NCI-H1694 treated with DMSO at 0.1 percent for 48 hours (cell line): ENCODE data around the gene TKT.
A peak's percentile ranks its signal among the peaks of the same experiment; 100 is the strongest.

Experiments
- DNase-seq: peaks from one replicate; lab custom pipeline; 2025; lab: John Stamatoyannopoulos, UW

Gene TKT

GRCh38 chr3:53225651-53226050 lies 30.2 kb downstream of the TKT start:
- no peak for DNase-seq

DNA sequence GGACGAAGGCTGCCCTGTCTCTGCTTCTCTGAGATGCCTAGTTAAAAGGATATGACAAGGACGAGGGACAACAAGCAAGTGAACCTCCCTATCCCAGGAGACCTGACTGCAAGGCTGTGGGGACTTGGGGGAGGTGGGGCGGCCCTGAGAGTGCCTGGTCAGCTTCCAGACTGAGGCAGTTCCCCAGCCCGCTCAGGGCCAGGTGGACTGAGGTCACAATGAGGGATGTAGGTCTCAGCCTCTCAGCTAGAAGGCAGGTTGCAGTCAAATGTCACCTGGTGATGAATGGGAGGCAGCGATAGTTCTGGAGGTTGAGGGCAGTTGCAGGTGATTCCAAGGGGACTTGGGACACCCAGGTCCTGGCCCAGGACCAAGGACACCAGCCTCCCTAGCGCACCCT lies 30.6 kb downstream of the TKT start:
- no peak for DNase-seq

DNA sequence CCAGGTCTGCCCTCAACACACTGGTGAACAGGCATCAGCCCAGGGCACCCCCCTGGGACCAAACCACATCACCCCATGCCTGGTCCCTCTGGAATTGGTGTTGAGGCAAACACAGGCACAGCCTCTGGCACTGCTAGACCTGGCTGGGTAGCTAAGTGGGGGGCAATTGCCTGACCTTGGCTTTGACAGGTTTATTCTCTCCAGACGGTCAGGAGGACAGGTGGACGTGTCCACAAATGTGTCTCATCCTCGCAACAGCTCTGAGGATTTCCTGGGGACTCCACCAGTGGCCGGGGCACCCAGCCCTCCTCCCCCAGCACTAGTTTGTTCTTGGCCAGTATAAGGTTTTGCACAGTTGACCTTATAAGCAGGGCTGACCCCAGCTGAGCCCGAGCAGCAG lies 31.3 kb downstream of the TKT start:
- DNase-seq, result no peak

GRCh38 chr3:53224026-53224425 lies 31.8 kb downstream of the TKT start:
- no peak for DNase-seq

GRCh38 chr3:53223541-53223966 lies 32.3 kb downstream of the TKT start:
- no peak for DNase-seq

- no peak for DNase-seq
Observed at GRCh38 chr3:53223025-53223424, 32.8 kb downstream of the TKT start.

GRCh38 chr3:53222183-53222901 lies 33.5 kb downstream of the TKT start:
- no peak for DNase-seq

DNA sequence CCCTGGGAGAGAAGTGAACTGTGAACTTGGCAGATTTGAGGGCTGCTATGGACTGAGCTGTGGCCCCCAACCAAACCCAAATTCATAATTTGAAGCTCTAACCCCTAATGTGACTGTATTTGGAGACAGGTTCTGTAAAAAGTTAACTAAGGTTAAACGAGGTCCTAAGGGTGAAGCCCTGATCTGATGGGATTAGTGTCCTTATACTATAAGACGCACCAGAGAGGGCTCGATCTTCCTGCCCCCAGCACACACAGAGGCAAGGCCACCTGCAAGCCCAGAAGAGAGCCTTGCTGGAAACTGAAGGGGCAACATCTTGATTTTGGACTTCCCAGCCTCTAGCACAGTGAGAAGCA lies 34.0 kb downstream of the TKT start:
- DNase-seq, result no peak

- DNase-seq, result no peak
Observed at GRCh38 chr3:53221345-53221744, 34.5 kb downstream of the TKT start.

DNA sequence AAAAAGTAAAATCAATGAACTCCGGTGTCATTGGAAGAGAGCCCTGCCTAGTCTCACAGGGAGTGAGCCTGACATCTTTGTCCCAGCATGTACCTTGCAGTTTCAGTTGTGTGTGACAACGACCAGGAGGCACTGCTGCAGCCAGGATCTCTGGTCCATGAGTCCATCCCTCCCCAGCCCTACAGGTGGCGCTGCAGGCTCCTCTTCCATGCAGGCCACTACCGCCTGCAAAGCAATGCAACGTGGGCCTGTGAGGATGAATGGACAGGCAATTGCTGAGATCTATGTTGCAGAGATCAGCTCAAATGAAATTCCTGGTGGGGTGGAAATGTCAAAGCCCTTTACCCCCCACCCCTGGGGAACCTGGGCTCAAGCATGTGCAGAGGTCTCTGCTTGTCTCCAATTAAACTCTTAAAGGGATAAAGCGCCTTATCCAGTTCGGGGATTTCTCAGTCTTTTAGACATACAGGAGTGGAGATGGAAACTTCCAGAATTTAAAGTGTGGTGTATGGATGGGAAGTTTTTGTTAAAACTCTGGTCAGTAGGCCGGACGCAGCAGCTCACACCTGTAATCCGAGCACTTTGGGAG lies 35.8 kb downstream of the TKT start:
- DNase-seq, result peak; percentile 27

DNA sequence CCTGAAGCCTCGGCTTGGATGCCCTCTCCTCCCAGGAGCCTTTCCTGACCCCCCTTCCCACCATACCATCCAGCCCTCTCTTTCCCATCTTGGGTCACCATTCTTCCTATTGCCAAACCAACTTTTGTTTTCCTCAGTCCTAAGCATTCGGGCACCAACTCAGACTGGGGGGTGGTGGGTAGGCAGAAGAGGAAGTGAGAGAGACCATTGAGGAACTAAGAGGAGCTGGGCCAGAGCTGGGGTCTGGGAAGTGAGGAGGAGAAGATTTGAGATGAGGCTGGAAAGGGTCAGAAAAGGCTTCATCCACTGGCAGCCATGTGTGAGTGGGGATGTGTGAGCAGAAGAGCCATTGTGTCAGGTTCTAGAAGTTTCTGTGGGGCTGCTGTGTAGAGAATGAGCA lies 37.7 kb downstream of the TKT start:
- no peak for DNase-seq

DNA sequence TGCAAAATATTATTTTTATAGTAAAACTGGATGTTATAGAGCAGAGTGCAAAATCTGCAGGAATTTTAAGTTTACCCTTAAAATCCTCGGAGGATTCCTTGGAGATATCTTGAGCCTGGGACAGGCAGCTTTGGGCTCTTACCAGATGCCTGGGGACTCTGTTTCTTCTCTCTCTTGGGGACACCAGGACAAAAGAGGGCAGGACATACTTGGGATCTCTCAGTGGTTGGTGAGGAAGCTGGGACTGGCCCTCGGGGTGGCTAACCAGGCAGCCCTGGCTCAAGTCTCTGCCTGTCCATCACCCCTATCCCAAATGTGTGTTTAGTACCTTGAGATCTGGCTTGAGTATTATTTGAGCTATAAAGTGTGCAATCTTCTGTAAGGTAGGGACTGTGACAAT lies 38.6 kb downstream of the TKT start:
- no peak for DNase-seq

GRCh38 chr3:53216723-53217122 lies 39.1 kb downstream of the TKT start:
- DNase-seq, result no peak

GRCh38 chr3:53215816-53216215 lies 40.0 kb downstream of the TKT start:
- DNase-seq, result no peak

GRCh38 chr3:53213276-53213675 lies 42.5 kb downstream of the TKT start:
- DNase-seq, result no peak

- DNase-seq, result no peak
Observed at GRCh38 chr3:53211706-53212702, 43.8 kb downstream of the TKT start.

GRCh38 chr3:53202331-53203015 lies 53.3 kb downstream of the TKT start:
- DNase-seq, result no peak

GRCh38 chr3:53200501-53201498 lies 55.0 kb downstream of the TKT start:
- no peak for DNase-seq

DNA sequence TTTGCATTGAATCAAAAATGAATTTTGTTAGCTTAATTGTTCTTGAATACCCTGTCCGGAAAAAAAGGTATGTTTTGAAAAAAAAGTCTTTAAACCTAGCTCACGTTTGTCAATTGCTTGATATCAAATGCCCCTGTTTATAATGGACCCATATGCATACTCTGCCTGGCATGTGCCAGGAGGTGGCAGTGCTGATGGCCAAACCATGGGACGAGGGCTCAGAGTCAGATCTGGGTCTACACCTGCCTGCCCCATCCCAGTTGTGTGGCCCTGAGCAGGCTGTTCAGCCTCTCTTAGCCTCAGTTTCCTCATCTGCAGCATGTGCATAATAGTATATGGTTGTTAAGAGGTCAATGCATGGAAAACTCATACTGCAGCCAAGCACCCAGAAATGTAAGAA lies 56.0 kb downstream of the TKT start:
- no peak for DNase-seq

DNA sequence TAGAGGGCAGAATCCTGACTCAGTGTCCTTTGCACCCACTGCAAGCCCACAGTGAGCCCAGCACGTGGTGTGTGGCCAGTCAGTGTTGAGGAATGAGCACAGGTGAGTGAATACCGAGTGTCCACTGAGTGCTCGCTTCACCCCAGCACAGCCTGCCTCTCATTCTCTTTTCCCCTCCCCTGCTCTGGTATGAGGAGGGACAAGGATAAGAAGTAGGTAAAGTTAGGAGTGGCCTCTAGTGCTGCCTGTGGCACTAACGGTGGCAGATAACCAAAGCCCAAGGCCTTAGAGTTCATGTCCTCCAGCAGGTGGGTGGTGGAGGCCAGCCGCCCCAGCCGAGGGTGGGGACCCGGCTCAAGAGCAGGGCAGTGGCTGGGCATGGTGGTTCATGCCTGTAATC lies 56.8 kb downstream of the TKT start:
- DNase-seq, result no peak
